SHP77 treated with DMSO at 0.1 percent for 48 hours (cell line): ENCODE data around the gene PDE11A.
"Not testable (repeated sequence)": the region's sequence is repeated elsewhere in the genome, so short reads cannot be mapped to it uniquely, and the experiment has no call there.

ENCODE experiments used
- DNase-seq: peaks from one replicate; lab custom pipeline; 2025; lab: John Stamatoyannopoulos, UW

The PDE11A gene

GRCh38 chr2:177816766-177817165 lies 255.8 kb downstream of the PDE11A start:
- DNase-seq = no peak

DNA sequence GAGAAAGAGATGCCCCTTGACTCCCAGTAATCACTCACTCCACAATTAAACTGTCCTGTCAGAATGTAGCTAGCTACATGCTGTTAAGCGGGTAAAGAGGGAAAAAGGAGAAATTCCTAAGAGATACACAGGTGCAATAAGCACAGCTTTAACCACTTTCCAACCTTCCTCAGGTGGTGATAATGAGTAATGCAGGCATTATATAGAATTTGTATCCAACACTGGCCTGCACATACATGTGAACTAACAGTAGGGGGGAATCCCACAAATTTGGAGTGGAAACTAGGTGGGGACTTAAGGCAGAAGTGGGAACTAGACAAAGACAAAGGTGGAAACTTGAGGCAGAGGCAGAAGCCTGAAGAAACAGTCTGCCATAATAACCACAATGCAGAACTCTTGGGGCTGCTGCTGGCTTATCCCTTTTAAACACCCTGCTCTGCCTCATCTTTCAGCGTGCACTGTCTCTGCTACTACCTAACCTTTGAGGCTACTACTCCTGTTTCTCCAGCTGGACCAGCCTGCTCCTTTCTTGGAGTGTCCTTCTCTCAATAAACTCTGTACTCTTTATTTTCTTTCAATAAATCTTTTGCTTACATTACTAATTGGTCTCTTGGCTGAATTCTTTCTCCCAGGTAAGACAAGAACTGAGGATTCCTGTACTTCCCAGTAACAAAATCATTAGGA lies 259.7 kb downstream of the PDE11A start:
- DNase-seq = no peak

GRCh38 chr2:177810906-177811305 lies 261.7 kb downstream of the PDE11A start:
- no peak for DNase-seq

- DNase-seq = no peak
Observed at GRCh38 chr2:177808984-177809809, 263.4 kb downstream of the PDE11A start.

- DNase-seq = no peak
Observed at GRCh38 chr2:177806025-177806424, 266.6 kb downstream of the PDE11A start.

DNA sequence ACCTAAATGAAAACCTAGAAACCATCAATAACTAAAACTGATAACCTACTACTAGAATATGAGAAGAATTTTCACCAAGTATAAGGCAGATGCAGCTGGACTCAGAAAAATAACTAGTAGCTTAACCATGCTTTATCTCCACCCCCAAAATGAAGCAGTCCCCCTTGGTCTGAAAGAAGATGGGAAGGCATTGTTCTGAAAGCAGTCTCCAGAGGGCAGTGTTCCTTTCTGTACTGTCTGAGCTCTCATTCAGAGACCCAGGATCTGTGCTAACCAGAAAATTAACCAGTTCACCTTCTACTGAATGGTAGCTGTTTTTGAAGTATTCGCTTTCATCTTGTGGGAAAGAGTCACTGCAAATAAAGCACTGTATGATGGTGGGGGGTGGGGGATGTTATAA lies 273.0 kb downstream of the PDE11A start:
- DNase-seq = no peak

DNA sequence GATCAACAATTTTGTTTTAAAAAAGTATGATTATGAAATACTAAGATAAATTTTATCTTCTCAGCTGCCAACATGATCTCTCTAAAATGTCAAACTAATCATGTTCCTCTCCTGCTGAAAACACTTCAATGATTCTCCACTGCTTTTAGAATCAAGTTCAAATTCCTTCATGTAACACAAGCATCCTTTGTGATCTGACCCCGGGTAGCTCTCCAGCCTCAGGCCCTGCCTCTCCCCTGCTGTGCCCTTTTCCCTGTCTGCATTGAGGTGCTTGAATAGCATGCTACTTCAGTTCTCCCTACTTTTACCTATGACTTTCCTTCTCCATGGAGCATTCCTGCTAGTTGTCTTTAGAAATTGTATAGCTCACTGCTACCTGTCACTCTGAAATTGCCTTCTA lies 274.8 kb downstream of the PDE11A start:
- DNase-seq = no peak

- no peak for DNase-seq
Observed at GRCh38 chr2:177796654-177797415, 275.7 kb downstream of the PDE11A start.

DNA sequence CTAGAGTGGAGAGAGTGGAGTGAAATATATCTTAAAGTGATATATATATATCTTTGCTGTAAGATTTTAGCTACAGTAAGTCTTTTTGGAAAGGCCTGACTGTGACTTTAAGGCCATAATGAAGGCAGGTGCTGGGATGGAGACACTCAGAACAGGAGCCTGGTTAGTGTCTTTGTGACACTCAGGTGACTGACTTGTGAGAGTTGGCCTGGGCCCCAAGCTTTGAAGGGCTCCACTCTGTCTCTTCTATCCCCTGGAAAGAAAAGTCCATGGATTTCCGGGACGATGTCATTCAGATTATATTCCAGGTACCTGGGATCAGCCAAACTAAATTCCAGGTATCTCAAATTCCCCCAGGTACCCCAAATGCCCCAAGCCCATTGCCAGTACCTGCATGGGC lies 276.6 kb downstream of the PDE11A start:
- no peak for DNase-seq

DNA sequence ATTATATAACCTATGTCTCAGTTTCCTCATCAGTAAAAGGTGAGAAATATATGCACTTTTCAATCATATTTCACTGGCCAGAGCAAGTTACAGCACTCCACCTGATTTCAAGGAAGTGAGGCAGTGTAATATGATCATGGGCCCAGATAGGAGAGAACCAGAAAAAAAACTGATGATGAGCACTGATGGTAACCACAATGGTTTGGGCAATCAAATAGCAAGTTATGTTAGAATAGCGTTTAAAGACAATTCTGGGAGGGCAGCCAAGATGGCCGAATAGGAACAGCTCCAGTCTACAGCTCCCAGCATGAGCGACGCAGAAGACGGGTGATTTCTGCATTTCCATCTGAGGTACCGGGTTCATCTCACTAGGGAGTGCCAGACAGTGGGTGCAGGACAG lies 287.4 kb downstream of the PDE11A start:
- DNase-seq = not testable (repeated sequence)

DNA sequence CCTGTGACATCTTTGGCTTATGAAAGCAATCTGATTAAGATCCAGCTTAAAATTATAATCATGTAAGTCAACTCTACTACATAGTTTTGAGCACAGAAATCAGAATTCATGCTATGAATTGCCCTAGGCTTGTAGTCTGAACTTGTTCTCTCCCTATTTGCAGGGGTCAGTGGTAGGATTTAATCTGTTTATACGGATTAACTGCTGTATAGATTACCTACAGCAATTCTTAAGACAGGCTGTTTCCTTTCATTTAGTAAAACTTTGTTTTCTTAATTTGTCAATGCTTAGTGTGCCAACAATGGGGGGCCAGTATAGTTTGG lies 287.9 kb downstream of the PDE11A start:
- no peak for DNase-seq

DNA sequence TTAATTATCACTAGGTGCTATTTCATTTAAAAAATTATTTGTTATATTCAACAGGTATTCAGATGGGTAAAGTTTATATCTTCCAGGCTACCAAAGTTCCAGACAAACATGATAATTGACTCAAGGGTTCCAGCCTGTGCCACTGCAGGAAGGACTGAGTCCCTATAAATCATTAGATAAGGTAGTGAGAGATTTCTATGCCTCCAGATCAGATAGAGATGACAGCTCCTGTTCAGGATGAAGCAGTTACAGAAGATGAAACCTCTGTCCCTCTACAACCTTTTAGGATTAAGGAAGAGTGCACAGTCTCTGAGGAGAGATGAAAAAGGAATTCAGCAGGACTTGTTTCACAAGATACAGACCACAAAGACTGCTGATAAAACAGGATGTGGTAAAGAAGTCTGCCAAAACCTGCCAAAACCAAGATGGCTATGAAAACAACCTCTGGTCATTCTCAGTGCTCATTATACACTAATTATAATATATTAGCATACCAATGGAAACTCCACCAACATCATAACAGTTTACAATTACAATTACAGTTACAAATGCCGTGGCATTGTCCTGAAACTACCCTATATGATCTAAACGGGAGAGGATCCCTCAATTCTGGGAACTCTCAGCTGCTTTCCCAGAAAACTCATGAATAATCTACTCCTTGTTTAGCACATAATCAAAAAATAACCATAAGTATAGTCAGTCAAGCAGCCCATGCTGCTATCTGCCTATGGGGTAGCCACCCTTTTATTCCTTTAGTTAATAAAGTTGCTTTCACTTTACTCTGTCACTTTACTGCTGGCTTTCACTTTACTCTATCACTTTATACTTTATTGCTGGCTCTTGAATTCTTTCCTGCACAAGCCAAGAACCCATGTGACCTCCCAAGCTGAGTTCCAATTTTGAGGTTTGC lies 288.5 kb downstream of the PDE11A start:
- DNase-seq = no peak

DNA sequence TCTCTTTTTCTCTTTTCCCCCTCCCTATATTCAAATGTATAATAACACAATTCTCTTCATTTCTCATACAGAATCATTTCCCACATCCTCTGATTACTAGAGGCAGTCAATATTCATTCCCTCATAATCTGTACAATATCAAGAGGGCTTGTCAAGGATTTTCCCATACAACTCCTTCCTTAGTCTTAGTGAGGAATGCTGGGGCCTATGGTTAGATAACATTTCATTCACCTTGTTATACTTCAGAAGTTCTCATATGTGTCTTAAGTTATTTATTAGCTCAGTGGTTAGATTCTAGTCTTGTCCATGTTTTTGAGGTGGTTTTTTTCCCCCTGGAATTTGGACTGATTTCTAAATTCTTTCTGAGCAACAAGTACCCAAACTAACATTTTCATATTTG lies 289.5 kb downstream of the PDE11A start:
- no peak for DNase-seq

- DNase-seq = no peak
Observed at GRCh38 chr2:177782613-177783012, 290.0 kb downstream of the PDE11A start.

DNA sequence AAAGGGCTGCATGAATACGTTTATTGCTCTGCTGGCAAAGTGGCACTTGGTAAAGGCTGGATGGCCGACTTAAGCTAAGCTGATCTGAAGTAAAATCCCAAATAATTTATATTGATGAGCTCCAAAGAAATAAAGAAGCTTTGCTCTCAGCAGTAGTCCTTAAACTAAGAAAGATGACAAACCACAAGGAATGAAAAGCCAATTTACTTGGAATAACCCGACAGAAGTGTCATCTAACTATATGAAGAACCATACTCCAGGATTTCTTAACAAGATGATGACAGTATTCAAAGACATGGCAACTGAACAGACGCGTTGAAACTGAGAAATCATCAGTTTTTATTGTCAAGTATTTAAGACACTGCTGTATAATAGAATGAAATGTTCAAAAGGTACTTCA lies 294.1 kb downstream of the PDE11A start:
- DNase-seq = no peak

DNA sequence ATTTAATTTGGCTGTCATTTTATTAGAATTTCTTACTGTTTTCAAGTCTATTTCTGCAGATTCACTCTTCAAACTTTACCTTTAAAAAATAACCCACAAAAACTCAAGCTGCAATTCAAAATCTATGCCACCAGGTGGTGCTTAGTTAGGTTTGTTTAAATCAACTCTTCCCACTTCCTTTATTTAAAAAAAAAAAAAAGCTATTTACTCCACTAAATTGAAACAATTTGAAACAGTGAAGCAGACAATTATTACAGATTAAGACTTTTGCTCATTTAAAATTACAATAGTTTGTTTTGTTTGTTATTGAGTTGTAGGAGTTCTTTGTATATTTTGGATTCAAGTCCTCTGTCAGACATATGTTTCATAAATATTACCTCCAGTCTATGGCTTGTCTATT lies 300.0 kb downstream of the PDE11A start:
- DNase-seq = no peak

DNA sequence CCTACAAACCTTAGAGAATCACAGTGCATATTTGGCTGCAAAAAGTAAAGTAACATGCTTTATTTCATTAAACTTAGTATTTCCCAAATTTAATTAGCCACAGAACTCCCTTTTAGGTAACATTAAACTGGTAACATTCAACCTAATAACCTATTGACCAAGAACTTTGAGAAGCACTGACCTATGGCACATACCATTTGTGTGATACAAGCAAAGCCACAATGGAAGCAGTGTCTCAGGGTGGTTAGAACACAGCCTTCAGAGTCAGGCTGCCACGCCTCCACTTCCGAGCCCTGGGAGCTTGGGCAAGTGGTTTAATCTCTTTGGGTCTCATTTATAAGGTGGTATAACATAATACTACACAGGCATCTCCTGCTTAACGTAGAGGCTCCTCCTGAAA lies 301.4 kb downstream of the PDE11A start:
- DNase-seq = no peak

- no peak for DNase-seq
Observed at GRCh38 chr2:177767768-177768167, 304.8 kb downstream of the PDE11A start.

DNA sequence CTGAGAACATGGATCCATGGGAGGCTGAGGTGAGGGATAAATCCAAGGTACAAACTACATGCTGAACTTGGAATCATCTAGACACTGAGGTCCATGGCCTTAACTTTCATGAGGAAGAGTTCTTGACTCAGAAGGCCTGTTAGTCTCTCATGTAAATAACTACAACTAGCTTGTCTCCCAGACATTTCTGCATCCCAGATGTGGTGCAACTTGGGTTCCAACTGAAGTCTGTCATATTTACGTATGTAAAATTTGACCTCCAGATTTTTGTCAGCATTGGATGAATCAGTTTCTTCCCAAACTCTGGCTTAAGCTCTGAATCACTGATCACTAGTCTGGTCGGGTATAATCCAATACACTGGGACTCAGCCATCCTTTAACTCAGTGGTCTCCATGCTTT lies 306.9 kb downstream of the PDE11A start:
- no peak for DNase-seq

- DNase-seq = peak; percentile 34
Observed at GRCh38 chr2:177763531-177764265, 308.9 kb downstream of the PDE11A start.

- DNase-seq = no peak
Observed at GRCh38 chr2:177759443-177759842, 313.1 kb downstream of the PDE11A start.
